Mammary microvascular endothelial cell (primary cell): ENCODE results near the gene SUN5. TPM values are rescaled to one million over a fixed set of nuclear protein-coding genes. Genes with fewer than 3 reads are reported as not detected.

ENCODE experiments used
- total RNA-seq: library from RNA; depleted of rRNA; stranded (reverse); fragments of >200 nt; gene quantifications from 2 replicates; pipeline ENCODE4 v1.2.3, GENCODE V29; 2015

The SUN5 gene, protein sequence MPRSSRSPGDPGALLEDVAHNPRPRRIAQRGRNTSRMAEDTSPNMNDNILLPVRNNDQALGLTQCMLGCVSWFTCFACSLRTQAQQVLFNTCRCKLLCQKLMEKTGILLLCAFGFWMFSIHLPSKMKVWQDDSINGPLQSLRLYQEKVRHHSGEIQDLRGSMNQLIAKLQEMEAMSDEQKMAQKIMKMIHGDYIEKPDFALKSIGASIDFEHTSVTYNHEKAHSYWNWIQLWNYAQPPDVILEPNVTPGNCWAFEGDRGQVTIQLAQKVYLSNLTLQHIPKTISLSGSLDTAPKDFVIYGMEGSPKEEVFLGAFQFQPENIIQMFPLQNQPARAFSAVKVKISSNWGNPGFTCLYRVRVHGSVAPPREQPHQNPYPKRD
- not detected in 2 replicates for total RNA-seq

GRCh38 chr20:33004141-33004751 lies at the start of gene SUN5:
TSS of gene SUN5 (minus strand) at chr20:33004433. CDS start at chr20:33004340, 93 bp downstream.

DNA sequence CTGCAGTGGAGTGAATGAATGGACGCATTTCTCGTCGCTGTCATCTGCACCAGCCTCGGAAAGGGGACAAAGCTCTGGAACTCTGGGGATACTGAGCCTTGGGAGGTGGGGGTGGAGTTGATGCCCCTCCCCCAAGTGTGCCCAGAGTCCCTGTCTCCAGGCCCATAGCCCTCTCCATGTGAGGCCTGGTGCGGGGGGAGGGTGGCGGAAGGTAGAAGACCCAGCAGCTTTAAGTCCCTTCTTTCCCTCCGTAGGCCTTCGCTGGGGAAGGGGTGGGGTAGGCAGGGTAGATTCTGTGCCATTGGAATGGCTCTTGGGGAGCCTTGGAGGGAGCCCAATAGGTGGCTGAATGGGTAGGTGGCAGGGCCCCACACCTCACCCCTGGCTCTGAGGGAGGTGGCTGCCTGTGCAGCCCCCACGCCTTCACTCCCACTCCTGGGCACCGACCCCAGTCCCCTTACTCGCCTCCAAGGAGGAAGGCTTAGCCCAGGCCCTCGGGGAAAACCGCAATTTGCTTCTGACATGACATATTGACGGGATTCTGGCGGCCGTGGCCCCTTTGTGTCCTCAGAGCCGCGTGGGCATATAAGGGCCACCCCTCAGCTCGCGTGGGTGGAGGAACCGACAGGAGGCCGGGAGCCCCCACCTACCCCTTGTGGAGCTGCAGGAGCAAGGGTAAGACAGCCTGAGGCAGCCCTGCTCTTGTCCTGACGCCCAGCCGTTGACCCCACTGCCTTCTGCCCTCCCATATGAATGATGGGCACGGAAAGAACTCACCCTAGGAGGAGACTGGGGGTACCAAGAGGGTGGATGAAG lies 49.3 kb upstream of the SUN5 start, which contains the start of gene BPIFB3:
Gene BPIFB3, plus strand, starts transcription at position 613 of the 816 bp plus-strand sequence. CDS start 1,533 bp downstream, outside the sequence.

GRCh38 chr20:33031531-33031930 lies 27.3 kb upstream of the SUN5 start, which contains the start of gene BPIFB6:
TSS of gene BPIFB6 (plus strand) at chr20:33031648. CDS start at chr20:33031648, 0 bp downstream.

DNA sequence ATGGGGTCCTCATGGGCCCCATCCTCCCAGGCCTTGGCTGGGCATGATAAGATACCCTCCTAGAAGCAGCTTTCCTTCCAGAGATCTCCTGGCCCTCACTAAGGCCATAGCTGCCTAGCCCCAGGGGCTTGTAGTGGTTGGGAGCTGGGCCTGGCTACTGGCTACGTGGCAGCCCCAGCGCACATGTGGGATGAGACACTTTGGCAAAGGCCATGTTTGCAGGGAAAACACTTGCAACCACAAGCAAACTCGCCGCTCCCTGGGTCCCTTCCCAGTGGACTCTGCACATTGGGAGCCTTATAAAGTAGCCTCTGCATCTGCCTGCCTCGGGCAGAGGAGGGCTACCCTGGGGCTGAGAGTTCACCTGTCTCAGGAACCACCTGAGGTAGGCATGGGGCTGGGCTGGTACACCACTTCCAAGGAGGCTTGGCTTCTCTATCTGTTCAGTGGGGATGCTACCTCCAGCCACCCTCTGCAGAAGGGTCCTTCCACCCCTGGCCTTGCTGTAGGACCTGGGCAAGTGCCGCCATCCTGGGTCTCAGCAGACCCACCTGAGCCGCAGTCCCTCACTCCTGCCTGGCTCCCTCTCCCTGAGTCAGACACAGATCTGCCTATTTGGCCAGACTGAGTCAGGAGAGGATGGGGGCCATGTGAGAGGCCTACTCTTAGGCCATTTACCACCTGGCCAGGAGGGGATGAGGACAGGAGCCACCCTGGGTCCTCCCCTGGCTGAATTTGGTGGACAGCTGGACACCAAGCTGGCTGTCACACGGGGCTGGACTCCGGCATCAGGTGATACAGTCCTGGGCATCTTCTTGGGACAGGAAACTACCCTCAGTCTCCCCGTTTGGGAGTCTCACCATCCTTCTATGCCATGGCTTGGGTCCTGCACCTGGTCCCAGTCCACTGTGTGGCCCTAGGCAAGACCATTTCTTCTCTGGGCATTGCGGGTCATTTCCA lies 3.4 kb upstream of the SUN5 start, which contains the start of gene BPIFB2:
Gene BPIFB2, plus strand, starts transcription at position 329 of the 960 bp plus-strand sequence. CDS start 871 bp downstream, outside the sequence.

Other genes starting within 250 kb of the SUN5 start
- gene DNMT3B, start 242.0 kb downstream of the SUN5 start, total RNA-seq: 4.7 and 4.9 TPM in 2 replicates
- 105 and 116 TPM in 2 replicates for gene MAPRE1, start 184.5 kb downstream of the SUN5 start, total RNA-seq
- gene EFCAB8, start 145.5 kb downstream of the SUN5 start, total RNA-seq: not detected in 2 replicates
- not detected in 2 replicates for gene BPIFB2, start 3.3 kb upstream of the SUN5 start, total RNA-seq
- gene BPIFB6, start 27.2 kb upstream of the SUN5 start, total RNA-seq: not detected in 2 replicates
- not detected in 2 replicates for gene BPIFB3, start 49.5 kb upstream of the SUN5 start, total RNA-seq
- not detected in 2 replicates for gene BPIFB4, start 75.2 kb upstream of the SUN5 start, total RNA-seq
- not detected in 2 replicates for gene BPIFA2, start 163.7 kb upstream of the SUN5 start, total RNA-seq
- gene BPIFA3, start 212.9 kb upstream of the SUN5 start, total RNA-seq: not detected in 2 replicates
- gene BPIFA1, start 231.6 kb upstream of the SUN5 start, total RNA-seq: not detected in 2 replicates